Measurements from ENCODE around the gene CACNA1I. TPM values are rescaled to one million over a fixed set of nuclear protein-coding genes. Genes with fewer than 3 reads are reported as not detected.

The CACNA1I gene
- total RNA-seq, 1 experiment from 2014 or later: 0.90 TPM

- no TSS peak for BruUV-seq (replicated peaks)
- TF ChIP-seq, protein P1, sequence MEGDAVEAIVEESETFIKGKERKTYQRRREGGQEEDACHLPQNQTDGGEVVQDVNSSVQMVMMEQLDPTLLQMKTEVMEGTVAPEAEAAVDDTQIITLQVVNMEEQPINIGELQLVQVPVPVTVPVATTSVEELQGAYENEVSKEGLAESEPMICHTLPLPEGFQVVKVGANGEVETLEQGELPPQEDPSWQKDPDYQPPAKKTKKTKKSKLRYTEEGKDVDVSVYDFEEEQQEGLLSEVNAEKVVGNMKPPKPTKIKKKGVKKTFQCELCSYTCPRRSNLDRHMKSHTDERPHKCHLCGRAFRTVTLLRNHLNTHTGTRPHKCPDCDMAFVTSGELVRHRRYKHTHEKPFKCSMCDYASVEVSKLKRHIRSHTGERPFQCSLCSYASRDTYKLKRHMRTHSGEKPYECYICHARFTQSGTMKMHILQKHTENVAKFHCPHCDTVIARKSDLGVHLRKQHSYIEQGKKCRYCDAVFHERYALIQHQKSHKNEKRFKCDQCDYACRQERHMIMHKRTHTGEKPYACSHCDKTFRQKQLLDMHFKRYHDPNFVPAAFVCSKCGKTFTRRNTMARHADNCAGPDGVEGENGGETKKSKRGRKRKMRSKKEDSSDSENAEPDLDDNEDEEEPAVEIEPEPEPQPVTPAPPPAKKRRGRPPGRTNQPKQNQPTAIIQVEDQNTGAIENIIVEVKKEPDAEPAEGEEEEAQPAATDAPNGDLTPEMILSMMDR (conservative IDR thresholded peaks at IDR 0.05; ENCODE audit: low read depth, low read length): no peak
- TF ChIP-seq EZH2 (IDR thresholded peaks at IDR 0.05; ENCODE audit: borderline replicate concordance, low read depth, low read length, poor library complexity, severe bottlenecking): no peak
- H3K27me3 ChIP-seq (replicated peaks; ENCODE audit: insufficient read depth, low read depth, low read length, poor library complexity): no peaks in the 10 kb centered on the region
- intact Hi-C loops (cut with micrococcal nuclease; ENCODE audit: unreplicated experiment): no loop called here
- ChIA-PET CTCF (interaction anchor here (0.6 kb wide), 1 partner anchor 943 kb away, joined by 3 read pairs; no protein-coding TSS in a partner anchor), POLR2A (ENCODE audit: low non-redundant PET) (no interaction called here)
- no peaks in the 10 kb centered on the region for H3K9me3 ChIP-seq (ENCODE audit: low read depth, low read length, poor library complexity, severe bottlenecking)
- H3K36me3 ChIP-seq (ENCODE audit: insufficient read depth, low read length, poor library complexity, severe bottlenecking): no peaks in the 10 kb centered on the region
- peaks cover 37% of the 10 kb centered on the region for H3K4me1 ChIP-seq (ENCODE audit: insufficient read depth, low read length, poor library complexity, severe bottlenecking)
- H3K27ac ChIP-seq (ENCODE audit: low read depth, low read length, poor library complexity, severe bottlenecking): no peak overlapping the region
- no peak overlapping the region for H3K4me3 ChIP-seq (ENCODE audit: low read depth, low read length, poor library complexity, severe bottlenecking)
- DNase-seq (ENCODE audit: low spot score): peak; percentile 63
These were observed 133.5 kb downstream of the CACNA1I start for GRCh38 chr22:39703928-39704639.

GRCh38 chr22:39705386-39705785, 134.8 kb downstream of the CACNA1I start:
- TF ChIP-seq EZH2 (IDR thresholded peaks at IDR 0.05; ENCODE audit: borderline replicate concordance, low read depth, low read length, poor library complexity, severe bottlenecking): no peak
- TF ChIP-seq, protein P1 (conservative IDR thresholded peaks at IDR 0.05; ENCODE audit: low read depth, low read length): no peak
- H3K4me3 ChIP-seq (ENCODE audit: low read depth, low read length, poor library complexity, severe bottlenecking): no peak overlapping the region
- H3K9me3 ChIP-seq (ENCODE audit: low read depth, low read length, poor library complexity, severe bottlenecking): no peaks in the 10 kb centered on the region
- no TSS peak for BruUV-seq (replicated peaks)
- no peaks in the 10 kb centered on the region for H3K27me3 ChIP-seq (replicated peaks; ENCODE audit: insufficient read depth, low read depth, low read length, poor library complexity)
- no peak overlapping the region for H3K27ac ChIP-seq (ENCODE audit: low read depth, low read length, poor library complexity, severe bottlenecking)
- no peaks in the 10 kb centered on the region for H3K36me3 ChIP-seq (ENCODE audit: insufficient read depth, low read length, poor library complexity, severe bottlenecking)
- peaks cover 37% of the 10 kb centered on the region for H3K4me1 ChIP-seq (ENCODE audit: insufficient read depth, low read length, poor library complexity, severe bottlenecking)
- DNase-seq (ENCODE audit: low spot score): no peak
- intact Hi-C loops (cut with micrococcal nuclease; ENCODE audit: unreplicated experiment): no loop called here
- POLR2A ChIA-PET (ENCODE audit: low non-redundant PET): no interaction called here
- CTCF ChIA-PET: no interaction called here

GRCh38 chr22:39706376-39707140, 136.0 kb downstream of the CACNA1I start:
- peaks cover 37% of the 10 kb centered on the region for H3K4me1 ChIP-seq (ENCODE audit: insufficient read depth, low read length, poor library complexity, severe bottlenecking)
- BruUV-seq (replicated peaks): no TSS peak
- H3K4me3 ChIP-seq (ENCODE audit: low read depth, low read length, poor library complexity, severe bottlenecking): no peak overlapping the region
- no peaks in the 10 kb centered on the region for H3K9me3 ChIP-seq (ENCODE audit: low read depth, low read length, poor library complexity, severe bottlenecking)
- H3K27ac ChIP-seq (ENCODE audit: low read depth, low read length, poor library complexity, severe bottlenecking): peak overlapping the region; percentile 17
- ChIA-PET CTCF (no interaction called here), POLR2A (ENCODE audit: low non-redundant PET) (no interaction called here)
- DNase-seq (ENCODE audit: low spot score): peak; percentile 52
- H3K36me3 ChIP-seq (ENCODE audit: insufficient read depth, low read length, poor library complexity, severe bottlenecking): no peaks in the 10 kb centered on the region
- intact Hi-C loops (cut with micrococcal nuclease; ENCODE audit: unreplicated experiment): no loop called here
- TF ChIP-seq, protein P1 (conservative IDR thresholded peaks at IDR 0.05; ENCODE audit: low read depth, low read length): no peak
- TF ChIP-seq EZH2 (IDR thresholded peaks at IDR 0.05; ENCODE audit: borderline replicate concordance, low read depth, low read length, poor library complexity, severe bottlenecking): no peak
- H3K27me3 ChIP-seq (replicated peaks; ENCODE audit: insufficient read depth, low read depth, low read length, poor library complexity): no peaks in the 10 kb centered on the region
